K562 (cell line): Measurements from ENCODE around the gene CCDC93. TPM values are rescaled to one million over a fixed set of nuclear protein-coding genes. Genes with fewer than 3 reads are reported as not detected.
"Not testable (repeated sequence)": the region's sequence is repeated elsewhere in the genome, so short reads cannot be mapped to it uniquely, and the experiment has no call there.

Experiments
- ATAC-seq: fragments of 200-7000 bp; cut with Tn5 transposase; 3 replicates; pipeline ENCODE4 v1.9.1; 2020; ENCODE audit warnings: moderate library complexity
- BruUV-seq: library from RNA; stranded (reverse); fragments of 400-500 nt; replicated peaks from 2 replicates; lab custom pipeline; 2021; lab: Mats Ljungman, UMichigan
- CTCF ChIA-PET: fragments of 300-600 bp; formaldehyde crosslinking; extraction: SDS; loops from one replicate; lab custom pipeline; 2021; ENCODE audit warnings: low intra/inter-chr PET ratio; lab: Yijun Ruan, JAX
- POLR2A ChIA-PET: fragments of 300-600, 350-650 bp; sonication (Branson Sonifier 250); formaldehyde crosslinking; extraction: SDS; loops from one replicate; lab custom pipeline; 2021; ENCODE audit warnings: antibody characterized with exemption, inconsistent platforms; lab: Yijun Ruan, JAX
- DNase-seq, 4 experiments: peaks; one replicate each; pipeline versions ENCODE4 v3.0.0 to v3.0.0-alpha.2; 2011 to 2018; ENCODE audit warnings: low spot score in 3 of 4, mixed read lengths in 3 of 4; ENCODE audit errors: extremely low read depth in 1 of 4
- FAIRE-seq: peaks from 2 replicates; lab custom pipeline; 2011; peaks lifted over from hg19 to GRCh38; lab: Jason Lieb, UNC
- H2AFZ ChIP-seq: 2 replicates; pipeline ENCODE4 v1.6.0; 2011; ENCODE audit warnings: low read depth, low read length, control low read depth, inconsistent platforms
- H3K27ac ChIP-seq: fragments of 200-600 bp; 3 replicates; pipeline ENCODE4 v1.8.0; 2011; ENCODE audit warnings: low read depth, mild to moderate bottlenecking, control low read depth, inconsistent platforms, low read length, moderate library complexity, mixed read lengths; ENCODE audit errors: extremely low read depth
- H3K27me3 ChIP-seq, 2 experiments: fragments of 300-600 bp in 1 of 2; 2 replicates in 1 of 2; 3 replicates in 1 of 2; pipeline versions ENCODE4 v1.6.0 to v1.8.0; 2011; ENCODE audit warnings: inconsistent platforms in 2 of 2, low read length in 2 of 2, mild to moderate bottlenecking in 1 of 2, mixed read lengths in 1 of 2, moderate library complexity in 1 of 2; ENCODE audit not compliant: control insufficient read depth in 2 of 2, insufficient read depth in 2 of 2
- H3K36me3 ChIP-seq: fragments of 300-600 bp; 3 replicates; pipeline ENCODE4 v1.8.0; 2011; ENCODE audit warnings: mild to moderate bottlenecking, low read length, inconsistent platforms; ENCODE audit not compliant: control insufficient read depth, insufficient read depth
- H3K4me1 ChIP-seq, 2 experiments: fragments of 200-600 bp in 1 of 2; replicated peaks in 1 of 2; 2 replicates in 1 of 2; 3 replicates in 1 of 2; pipeline versions ENCODE4 v1.5.1 to v1.8.0; 2011; ENCODE audit warnings: inconsistent platforms in 2 of 2, low read length in 2 of 2, mild to moderate bottlenecking in 1 of 2, mixed read lengths in 1 of 2, moderate library complexity in 1 of 2; ENCODE audit not compliant: control insufficient read depth in 2 of 2, insufficient read depth in 2 of 2
- H3K4me2 ChIP-seq: 2 replicates; pipeline ENCODE4 v1.6.1; 2011; ENCODE audit warnings: low read length, control low read depth, inconsistent platforms, mixed read lengths; ENCODE audit not compliant: insufficient read depth
- H3K4me3 ChIP-seq: fragments of 200-600 bp; sonication (generic), shearing (Covaris generic); 2 replicates; pipeline ENCODE4 v1.5.1; 2016; ENCODE audit warnings: control low read depth, inconsistent platforms
- H3K79me2 ChIP-seq: fragments of 200-600 bp; 3 replicates; pipeline ENCODE4 v1.8.0; 2011; ENCODE audit warnings: low read length, inconsistent platforms; ENCODE audit not compliant: control insufficient read depth, insufficient read depth
- H3K9ac ChIP-seq, 2 experiments: 2 replicates each; pipeline versions ENCODE4 v1.6.0 to v1.6.1; 2011; ENCODE audit warnings: low read depth in 2 of 2, low read length in 2 of 2, control low read depth in 1 of 2, inconsistent platforms in 1 of 2, mild to moderate bottlenecking in 1 of 2, mixed read lengths in 1 of 2; ENCODE audit not compliant: insufficient read depth in 1 of 2
- H3K9me1 ChIP-seq: one replicate; pipeline ENCODE4 v1.6.0; 2011; ENCODE audit warnings: inconsistent platforms, mild to moderate bottlenecking, low read length, moderate library complexity; ENCODE audit not compliant: control insufficient read depth, insufficient read depth
- H3K9me3 ChIP-seq: replicated peaks from 2 replicates; pipeline ENCODE4 v1.5.1; 2011; ENCODE audit warnings: low read depth, low read length, inconsistent platforms; ENCODE audit not compliant: control insufficient read depth, insufficient read depth
- H4K20me1 ChIP-seq: replicated peaks from 2 replicates; pipeline ENCODE4 v1.6.1; 2011; ENCODE audit warnings: low read length, inconsistent platforms, mixed read lengths; ENCODE audit not compliant: control insufficient read depth, insufficient read depth
- BRD9 ChIP-seq: fragments of 450-650 bp; IDR thresholded peaks from 2 replicates; pipeline ENCODE4 v1.6.1; 2018; ENCODE audit warnings: low read depth; ENCODE audit not compliant: partially characterized antibody
- COPS2 ChIP-seq: fragments of 450-650 bp; conservative IDR thresholded peaks from 2 replicates; pipeline ENCODE4 v1.6.1; 2016; ENCODE audit warnings: mild to moderate bottlenecking, moderate library complexity
- DLX4 ChIP-seq: fragments of 250-450 bp; sonication (Bioruptor Pico); IDR thresholded peaks from 2 replicates; pipeline ENCODE4 v1.6.1; 2021; ENCODE audit warnings: mild to moderate bottlenecking
- ETS2 ChIP-seq: IDR thresholded peaks from 2 replicates; pipeline ENCODE4 v1.6.1; 2016; ENCODE audit warnings: borderline replicate concordance, missing genetic modification characterization, mild to moderate bottlenecking, moderate library complexity, missing compliant biosample characterization; ENCODE audit not compliant: poor library complexity, severe bottlenecking
- HDAC1 ChIP-seq, 2 experiments: fragments of 450-650 bp; IDR thresholded peaks; 2 replicates each; pipeline ENCODE4 v1.6.1; 2016 to 2017; ENCODE audit warnings: inconsistent platforms in 1 of 2, mild to moderate bottlenecking in 1 of 2, moderate library complexity in 1 of 2
- HNRNPK ChIP-seq: fragments of 200-400 bp; formaldehyde crosslinking; IDR thresholded peaks from one replicate; pipeline ENCODE4 v1.6.1; 2018; ENCODE audit warnings: mild to moderate bottlenecking, low read depth, low read length; ENCODE audit not compliant: poor library complexity, severe bottlenecking
- LEF1 ChIP-seq: fragments of 450-650 bp; IDR thresholded peaks from 2 replicates; pipeline ENCODE4 v1.6.1; 2016; ENCODE audit warnings: mild to moderate bottlenecking
- MXI1 ChIP-seq: IDR thresholded peaks from 2 replicates; pipeline ENCODE4 v1.6.1; 2011; ENCODE audit warnings: low read depth, mild to moderate bottlenecking, improper control_type of control experiment, low read length
- POLR2AphosphoS5 ChIP-seq: IDR thresholded peaks from 2 replicates; pipeline ENCODE4 v1.6.1; 2011; ENCODE audit warnings: mild to moderate bottlenecking, low read depth, low read length, moderate library complexity; ENCODE audit not compliant: control insufficient read depth, insufficient read depth
- RBBP5 ChIP-seq: fragments of 200-600 bp; sonication (generic); IDR thresholded peaks from 2 replicates; pipeline ENCODE4 v1.6.1; 2012; ENCODE audit warnings: borderline replicate concordance, mild to moderate bottlenecking, low read length, control low read depth, inconsistent platforms; ENCODE audit not compliant: insufficient read depth, poor library complexity, severe bottlenecking
- RBM25 ChIP-seq: fragments of 200-400 bp; formaldehyde crosslinking; IDR thresholded peaks from 2 replicates; pipeline ENCODE4 v1.6.1; 2018; ENCODE audit warnings: low read length, low read depth, moderate library complexity; ENCODE audit not compliant: severe bottlenecking
- SAP30 ChIP-seq: fragments of 200-600 bp; sonication (generic); IDR thresholded peaks from 2 replicates; pipeline ENCODE4 v1.6.1; 2012; ENCODE audit warnings: borderline replicate concordance, low read depth, mild to moderate bottlenecking, moderate library complexity, low read length, control low read depth, inconsistent platforms; ENCODE audit not compliant: insufficient read depth, poor library complexity, severe bottlenecking
- SMARCA4 ChIP-seq: fragments of 450-650 bp; IDR thresholded peaks from 2 replicates; pipeline ENCODE4 v1.6.1; 2016
- SMARCA5 ChIP-seq: fragments of 450-650 bp; IDR thresholded peaks from 2 replicates; pipeline ENCODE4 v1.6.1; 2016
- SRSF1 ChIP-seq: fragments of 200-400 bp; formaldehyde crosslinking; IDR thresholded peaks from 2 replicates; pipeline ENCODE4 v1.6.1; 2017; ENCODE audit warnings: mild to moderate bottlenecking, low read depth, low read length, moderate library complexity
- TCF7L2 ChIP-seq: fragments of 150-350 bp; IDR thresholded peaks from 2 replicates; pipeline ENCODE4 v1.6.1; 2016; ENCODE audit warnings: low read depth, mild to moderate bottlenecking, low read length, moderate library complexity
- ZFPM2 ChIP-seq: fragments of 250-450 bp; sonication (Bioruptor Pico); IDR thresholded peaks from 2 replicates; pipeline ENCODE4 v1.5.1; 2022; ENCODE audit warnings: mild to moderate bottlenecking
- ZNF184 ChIP-seq: sonication (generic); formaldehyde crosslinking; IDR thresholded peaks from 2 replicates; pipeline ENCODE4 v1.5.0; 2020; ENCODE audit warnings: missing genetic modification reagents
- ZNF253 ChIP-seq: fragments of 250-450 bp; sonication (Bioruptor Pico); conservative IDR thresholded peaks from 2 replicates; pipeline ENCODE4 v1.6.1; 2021; ENCODE audit warnings: mild to moderate bottlenecking
- ZNF445 ChIP-seq: fragments of 250-450 bp; sonication (Bioruptor Pico); IDR thresholded peaks from 2 replicates; pipeline ENCODE4 v1.4.0; 2020; ENCODE audit warnings: low read depth, mild to moderate bottlenecking, moderate library complexity
- WGBS: fragments of 100-300 bp; shearing (Covaris generic); methylation state at CpG from one replicate; pipeline ENCODE4 v1.1.6; 2016; ENCODE audit warnings: low coverage, mixed read lengths; ENCODE audit not compliant: insufficient coverage; ENCODE audit errors: missing lambda C conversion rate; 5-methylcytosine and 5-hydroxymethylcytosine counted together
- in situ Hi-C: fragments of 300-500 bp; cut with MboI; formaldehyde crosslinking; loops from 4 replicates; pipeline ENCODE4 v1.15.0; 2018; ENCODE audit warnings: inconsistent platforms, mixed read lengths
- intact Hi-C: fragments of 100-400 bp; cut with micrococcal nuclease; formaldehyde crosslinking; loops from 2 replicates; pipeline ENCODE4 v1.14.2; 2022
- polyA plus RNA-seq, 8 experiments: library from polyadenylated mRNA; depleted of rRNA in 4 of 8; stranded (reverse) in 5 of 8; unstranded in 3 of 8; fragments of >200 nt; fragmentation: Nextera tagmentation in 2 of 8; fragmentation: Illumina TruSeq in 1 of 8; extraction: Ambion mirVana in 2 of 8; extraction: Trizol in 1 of 8; gene quantifications; 2 replicates each; pipeline versions ENCODE4 v1.2.1 to v1.2.3, GENCODE V29; 2011 to 2014; ENCODE audit warnings: inconsistent platforms in 1 of 8, missing spikeins in 1 of 8
- total RNA-seq, 7 experiments: library from RNA; depleted of rRNA in 6 of 7; stranded (reverse); fragments of >200 nt in 6 of 7; fragmentation: Illumina TruSeq in 2 of 7; extraction: Trizol in 2 of 7; gene quantifications; 2 replicates each; pipeline versions ENCODE4 v1.2.1 to v1.2.3, GENCODE V29; 2011 to 2021; ENCODE audit warnings: low replicate concordance in 1 of 7

The CCDC93 gene
- total and polyA plus RNA-seq, 9 of the 15 experiments (the other 6 are each of a cell fraction or from before 2014, with no cell fraction given): 3.3 to 19.3 (median 12.4) TPM

GRCh38 chr2:117930775-117931174 lies 83.1 kb downstream of the CCDC93 start:
- Histone ChIP-seq H3K27ac (no peak overlapping the region), H3K36me3 (peaks cover 67% of the 10 kb centered on the region; the same call in 2 of the 3 replicates), H4K20me1 (no peaks in the 10 kb centered on the region), H3K9ac (no peak overlapping the region), H3K9me1 (no peaks in the 10 kb centered on the region)
- DNase-seq: no peak
- in situ Hi-C loops: no loop called here
- BruUV-seq: no TSS peak
- intact Hi-C loops: no loop called here
- TF ChIP-seq RBBP5 (no peak), HDAC1 (IDR thresholded peaks at IDR 0.05) (no peak), HNRNPK (no peak), SMARCA5 (no peak), POLR2AphosphoS5 (no peak), COPS2 (no peak), BRD9 (no peak), SMARCA4 (no peak), ZNF445 (no peak), ETS2 (tag) (no peak), LEF1 (no peak), MXI1 (no peak), DLX4 (no peak), ZNF184 (no peak), SAP30 (no peak), TCF7L2 (no peak), SRSF1 (no peak), ZNF253 (CRISPR knock-in tag) (no peak), ZFPM2 (CRISPR knock-in tag) (no peak), RBM25 (no peak)
- TF ChIP-seq, all 486 proteins: peak for 0
- no peak for FAIRE-seq
- Histone ChIP-seq H3K79me2 (no peaks in the 10 kb centered on the region), H3K27me3 (no peaks in the 10 kb centered on the region), H3K4me1 (no peaks in the 10 kb centered on the region), H3K4me2 (no peak overlapping the region), H3K4me3 (no peak overlapping the region), H3K9me3 (no peaks in the 10 kb centered on the region), H2AFZ (no peak overlapping the region)
- no peak for ATAC-seq
- WGBS: 73% methylated on average over 4 of the region's 4 CpGs
- ChIA-PET CTCF (no interaction called here), POLR2A (interaction anchor here (2.3 kb wide), 1 partner anchor 9 kb away, joined by 9 read pairs; no protein-coding TSS in a partner anchor)

GRCh38 chr2:117923471-117923870 lies 90.4 kb downstream of the CCDC93 start:
- H3K9ac ChIP-seq, H3K4me1 ChIP-seq, H3K27me3 ChIP-seq, H3K4me2 ChIP-seq, H3K9me1 ChIP-seq, H3K79me2 ChIP-seq, intact Hi-C loops, H2AFZ ChIP-seq, BruUV-seq, H4K20me1 ChIP-seq, CTCF ChIA-PET, H3K4me3 ChIP-seq, FAIRE-seq, H3K9me3 ChIP-seq, in situ Hi-C loops, DNase-seq, H3K27ac ChIP-seq: not testable (repeated sequence)
- peaks cover 34% of the 10 kb centered on the region; the same call in 2 of the 3 replicates for H3K36me3 ChIP-seq
- ATAC-seq: peak; percentile 72
- POLR2A ChIA-PET: interaction anchor here (1.3 kb wide), 1 partner anchor 17 kb away, joined by 5 read pairs; no protein-coding TSS in a partner anchor
- 70% methylated on average over 9 of the region's 9 CpGs for WGBS
